NCI-H1694 treated with DMSO at 0.1 percent for 48 hours (cell line): ENCODE measurements around the gene FETUB.

Experiments
- DNase-seq: peaks from one replicate; lab custom pipeline; 2025; lab: John Stamatoyannopoulos, UW

Gene FETUB

GRCh38 chr3:186636536-186636935 lies 3.7 kb upstream of the FETUB start:
- no peak for DNase-seq

GRCh38 chr3:186637686-186638085 lies 2.5 kb upstream of the FETUB start:
- no peak for DNase-seq

GRCh38 chr3:186638259-186638658 lies 1.9 kb upstream of the FETUB start:
- no peak for DNase-seq

DNA sequence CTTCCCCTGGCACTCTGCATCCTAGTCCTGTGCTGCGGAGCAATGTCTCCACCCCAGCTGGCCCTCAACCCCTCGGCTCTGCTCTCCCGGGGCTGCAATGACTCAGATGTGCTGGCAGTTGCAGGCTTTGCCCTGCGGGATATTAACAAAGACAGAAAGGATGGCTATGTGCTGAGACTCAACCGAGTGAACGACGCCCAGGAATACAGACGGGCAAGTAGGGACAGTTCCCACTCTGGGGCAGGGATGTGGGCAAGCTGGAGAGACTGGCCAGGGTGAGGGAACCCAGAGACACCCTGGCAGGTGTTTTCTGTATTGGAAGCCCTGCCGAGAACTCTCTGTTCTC lies 247 bp downstream of the FETUB start:
- no peak for DNase-seq

DNA sequence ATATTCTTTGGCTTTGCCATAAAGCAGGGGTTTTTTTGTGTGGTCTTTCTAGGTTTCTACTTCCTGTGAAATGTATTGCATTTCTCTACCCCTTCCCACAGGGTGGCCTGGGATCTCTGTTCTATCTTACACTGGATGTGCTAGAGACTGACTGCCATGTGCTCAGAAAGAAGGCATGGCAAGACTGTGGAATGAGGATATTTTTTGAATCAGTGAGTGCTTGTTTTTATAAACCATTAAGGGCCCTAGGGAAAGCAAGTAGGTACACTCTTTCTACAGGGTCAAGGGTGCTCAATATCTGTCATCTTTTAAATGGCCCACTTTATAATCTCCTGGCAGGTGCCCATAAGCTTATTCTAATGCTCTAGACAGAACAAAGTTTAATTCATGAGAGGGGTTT lies 730 bp downstream of the FETUB start:
- DNase-seq = no peak

- DNase-seq = no peak
These were observed 1.8 kb downstream of the FETUB start for GRCh38 chr3:186642014-186642413.

DNA sequence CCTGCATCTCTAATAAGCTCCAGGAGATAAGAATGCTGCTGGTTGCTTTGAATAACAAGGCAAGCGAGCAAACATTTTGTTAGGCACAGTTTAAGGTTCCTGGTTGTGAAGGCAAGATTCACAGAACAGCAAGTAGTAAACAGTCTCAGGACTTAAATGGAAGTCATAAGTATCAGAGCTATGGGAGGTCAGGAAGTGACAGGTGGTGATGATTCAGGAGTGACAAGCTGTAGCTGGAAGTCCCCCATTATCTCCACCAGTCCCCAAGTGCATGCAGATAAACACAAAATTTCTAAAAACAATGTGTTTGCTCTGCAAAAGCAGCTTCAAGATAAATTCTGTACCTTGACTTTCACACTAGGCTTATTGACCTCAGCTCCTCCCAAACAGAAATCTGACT lies 3.3 kb downstream of the FETUB start:
- DNase-seq = no peak

DNA sequence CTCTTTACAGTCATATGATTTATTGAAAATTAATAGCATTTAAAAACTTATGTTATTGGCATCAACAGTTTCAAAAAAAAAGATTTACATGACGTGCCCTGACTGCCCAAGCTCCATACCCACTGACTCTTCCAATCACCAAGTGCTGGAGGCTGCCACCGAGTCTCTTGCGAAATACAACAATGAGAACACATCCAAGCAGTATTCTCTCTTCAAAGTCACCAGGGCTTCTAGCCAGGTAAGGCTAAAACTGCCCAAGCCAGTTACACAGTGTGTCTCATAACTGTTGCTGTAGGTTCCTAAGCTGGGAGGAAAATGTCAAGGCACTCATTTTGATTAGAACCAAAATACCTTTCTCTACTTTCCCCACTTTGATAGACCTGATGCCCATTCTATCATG lies 4.5 kb downstream of the FETUB start:
- no peak for DNase-seq

GRCh38 chr3:186646106-186646505 lies 5.9 kb downstream of the FETUB start:
- DNase-seq = no peak

GRCh38 chr3:186646841-186647240 lies 6.6 kb downstream of the FETUB start:
- no peak for DNase-seq

DNA sequence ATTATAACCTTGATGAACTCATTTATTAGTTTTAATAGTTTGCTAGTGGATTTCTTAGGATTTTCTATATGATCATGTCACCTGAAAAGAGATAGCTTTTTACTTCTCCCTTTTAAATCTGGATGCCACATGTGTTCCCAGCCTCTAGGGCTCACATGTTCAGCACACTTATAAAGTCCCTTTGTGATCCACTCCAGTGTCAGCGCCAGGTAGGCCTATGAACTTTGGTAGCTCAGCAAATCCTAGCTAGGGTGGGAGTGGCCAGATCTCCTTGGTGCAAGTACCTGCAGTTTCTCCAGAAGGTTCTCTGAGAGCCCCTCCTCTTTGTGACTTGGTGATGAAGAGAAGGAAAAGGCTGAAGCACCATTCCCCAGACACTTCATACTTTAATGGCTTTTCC lies 8.7 kb downstream of the FETUB start:
- DNase-seq = no peak

- DNase-seq = no peak
These were observed 11.5 kb downstream of the FETUB start for GRCh38 chr3:186651678-186652215.

GRCh38 chr3:186653080-186653707 lies 13.0 kb downstream of the FETUB start:
- DNase-seq = no peak

GRCh38 chr3:186653984-186654383 lies 13.8 kb downstream of the FETUB start:
- DNase-seq = no peak

DNA sequence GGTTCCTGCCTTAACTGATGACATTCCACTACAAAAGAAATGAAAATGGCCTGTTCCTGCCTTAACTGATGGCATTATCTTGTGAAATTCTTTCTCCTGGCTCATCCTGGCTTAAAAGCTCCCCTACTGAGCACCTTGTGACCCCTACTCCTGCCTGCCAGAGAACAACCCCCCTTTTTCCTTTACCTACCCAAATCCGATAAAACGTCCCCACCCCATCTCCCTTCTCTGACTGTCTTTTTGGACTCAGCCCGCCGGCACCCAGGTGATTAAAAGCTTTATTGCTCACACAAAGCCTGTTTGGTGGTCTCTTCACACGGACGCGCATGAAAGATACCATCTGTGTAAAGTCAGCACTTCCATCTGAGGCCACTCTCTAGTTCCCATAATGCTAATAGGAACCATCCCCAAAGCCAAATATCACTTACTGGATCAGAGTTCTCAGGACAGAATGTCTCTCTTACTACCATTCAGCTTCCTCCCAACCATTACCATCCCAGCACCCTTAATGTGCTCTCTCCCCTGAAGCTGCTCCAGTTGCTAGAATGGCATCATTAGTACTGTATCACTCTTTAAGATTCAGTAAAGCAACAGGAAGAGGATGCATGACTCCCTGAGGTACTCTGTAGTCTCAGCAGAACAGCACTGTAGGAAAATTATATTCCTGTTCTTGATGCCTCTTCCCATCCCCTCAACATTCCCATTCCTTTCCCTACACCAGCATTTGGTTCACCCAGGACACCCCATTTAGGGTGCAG lies 23.3 kb downstream of the FETUB start:
- no peak for DNase-seq

DNA sequence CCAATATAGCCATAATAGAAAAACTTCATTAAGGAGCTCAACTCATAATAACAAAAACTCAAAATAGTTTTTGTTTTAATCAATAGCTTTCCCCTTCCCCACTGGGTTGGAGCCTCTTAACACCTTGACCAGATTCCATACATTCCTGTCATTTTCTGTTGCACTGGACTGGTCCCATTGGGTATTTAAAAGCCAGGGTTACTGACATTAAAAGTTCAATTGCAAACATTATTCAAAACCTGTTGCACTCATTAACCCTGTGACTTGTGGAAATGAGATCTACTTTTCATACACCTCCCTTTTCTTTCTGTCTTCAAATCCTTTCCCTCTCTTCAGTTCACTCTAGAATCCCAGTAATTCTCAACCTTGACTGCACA lies 23.9 kb downstream of the FETUB start:
- DNase-seq = no peak

GRCh38 chr3:186664506-186664905 lies 24.3 kb downstream of the FETUB start:
- DNase-seq = no peak

GRCh38 chr3:186665625-186666188 lies 25.5 kb downstream of the FETUB start, which contains the start of gene HRG:
HRG (plus strand) TSS chr3:186666014; CDS start chr3:186666032, 18 bp downstream.
- DNase-seq = no peak

DNA sequence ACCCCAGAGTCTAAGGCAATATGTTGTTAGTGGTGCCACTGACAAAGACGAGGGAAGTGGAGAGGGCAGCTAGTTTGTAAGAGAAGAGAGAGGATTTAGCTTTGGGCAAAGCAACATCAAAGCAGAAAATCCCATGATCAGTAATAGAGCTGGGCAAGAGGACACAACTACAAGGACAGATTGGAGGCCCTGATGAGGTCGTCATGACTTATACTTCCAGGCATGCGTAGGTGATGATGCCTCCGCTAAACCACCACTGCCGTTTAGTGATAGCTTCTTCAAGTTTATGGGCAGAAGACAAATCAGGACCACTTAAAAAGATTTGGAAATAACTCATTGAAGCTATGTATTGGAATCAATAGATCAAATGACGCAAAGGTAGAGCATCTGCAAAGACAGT lies 28.2 kb downstream of the FETUB start:
- DNase-seq = no peak

GRCh38 chr3:186669378-186670084 lies 29.3 kb downstream of the FETUB start:
- DNase-seq = no peak

DNA sequence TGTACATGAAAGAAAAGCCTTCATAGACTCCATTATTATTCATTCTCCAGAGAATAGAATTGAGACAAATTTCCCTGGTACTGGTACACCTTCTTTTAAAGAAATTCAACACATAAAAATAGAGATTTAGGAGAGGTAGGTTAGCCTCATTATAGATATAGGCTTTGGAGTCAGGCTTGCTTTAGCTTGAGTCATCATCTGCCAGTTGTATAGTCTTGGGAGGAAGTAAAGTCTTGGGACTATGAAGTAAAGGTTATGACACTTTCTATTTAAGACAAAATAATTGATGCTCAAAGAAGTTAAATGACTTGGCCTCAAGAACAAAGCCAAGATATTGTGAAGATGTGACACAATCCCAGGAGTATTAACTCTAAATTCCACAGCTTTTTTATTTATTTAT lies 30.0 kb downstream of the FETUB start:
- no peak for DNase-seq

GRCh38 chr3:186671051-186671450 lies 30.9 kb downstream of the FETUB start:
- no peak for DNase-seq

DNA sequence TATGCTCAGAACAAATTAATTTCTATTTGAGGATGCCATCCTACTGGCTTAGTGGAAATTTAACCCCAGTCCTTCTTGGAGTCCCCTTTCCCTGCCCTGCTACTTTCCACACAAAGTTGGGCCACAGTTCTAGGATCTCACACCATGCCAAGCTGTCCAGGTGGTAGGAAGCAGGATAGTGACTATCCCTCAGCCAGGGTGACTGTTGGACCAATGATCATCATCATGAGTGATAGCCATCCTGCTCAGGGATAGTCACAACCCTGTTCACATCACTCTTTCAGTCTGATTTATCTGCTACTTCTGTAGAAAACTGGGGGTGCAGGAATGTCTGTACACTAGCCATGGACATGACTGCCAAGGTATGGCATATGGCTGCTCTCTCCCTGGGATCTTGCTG lies 38.4 kb downstream of the FETUB start:
- no peak for DNase-seq
